ENCODE data around the gene SPTBN1. TPM values are rescaled to one million over a fixed set of nuclear protein-coding genes. Genes with fewer than 3 reads are reported as not detected.

Gene SPTBN1
- total RNA-seq, 4 donors from 2014 or later = 132 to 239 (median 195) TPM

DNA sequence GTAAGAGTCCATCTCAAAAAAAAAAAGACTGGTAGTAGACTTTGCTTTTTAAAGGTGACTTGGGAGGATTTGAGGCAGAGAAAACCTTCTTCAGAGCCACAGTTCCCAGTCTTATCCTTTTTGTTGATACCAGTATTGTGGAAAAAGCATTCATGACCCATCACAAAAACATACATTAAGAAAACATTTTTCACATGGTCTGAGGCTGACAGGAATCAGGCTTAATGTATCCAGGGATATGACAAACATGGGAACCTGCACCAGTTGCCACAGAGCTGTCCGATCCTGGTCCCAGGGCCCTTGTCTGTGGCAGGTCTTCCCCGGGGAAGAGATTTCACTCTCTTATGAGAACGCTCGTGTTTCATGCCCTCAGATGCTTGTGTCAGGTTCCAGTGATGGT is 21.8 kb downstream of the SPTBN1 start:
- intact Hi-C loops (cut with DNase I; ENCODE audit: low total_unique reads) = no loop called here
- TF ChIP-seq POLR2A (IDR thresholded peaks at IDR 0.05) (no peak), CTCF (IDR thresholded peaks at IDR 0.05) (no peak)
- 91 to 100% methylated on average over 4 of the region's 4 CpGs for WGBS, 2 donors

DNA sequence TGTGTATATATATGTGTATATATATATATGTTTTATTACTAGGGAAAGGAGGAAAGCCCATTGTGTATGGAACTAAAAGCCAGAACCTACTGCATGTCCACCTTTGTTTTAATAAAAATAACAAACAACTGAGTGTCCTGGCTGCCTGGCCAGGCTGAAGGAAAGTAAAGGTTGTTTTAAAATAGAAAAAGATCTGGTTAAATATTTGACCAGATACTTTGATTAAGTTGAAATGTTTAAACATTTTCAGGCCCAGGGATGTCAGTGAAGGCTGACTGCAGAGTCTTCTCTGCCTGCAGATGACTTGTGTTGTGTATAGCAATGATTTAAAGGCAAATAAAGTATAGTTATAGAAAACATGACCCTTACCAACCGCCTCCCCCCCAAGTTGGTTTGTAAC is 22.8 kb downstream of the SPTBN1 start:
- intact Hi-C loops (cut with DNase I; ENCODE audit: low total_unique reads) = no loop called here
- WGBS, 2 donors = 91 to 96% methylated on average over 1 of the region's 1 CpG

More for the DNA sequence above, 21.8 kb downstream of the SPTBN1 start:
- H3K4me3 ChIP-seq (ENCODE audit: low read depth, poor library complexity, severe bottlenecking) = no peak overlapping the region
- DNase-seq (ENCODE audit: low spot score in 2 of 2) = no peak

GRCh38 chr2:54479424-54479823 is 23.3 kb downstream of the SPTBN1 start:
- WGBS, 2 donors = 75 to 84% methylated on average over 2 of the region's 2 CpGs
- intact Hi-C loops (cut with DNase I; ENCODE audit: low total_unique reads) = no loop called here
- no peak for DNase-seq (ENCODE audit: low spot score in 2 of 2)

More for the DNA sequence above, 22.8 kb downstream of the SPTBN1 start:
- TF ChIP-seq CTCF (IDR thresholded peaks at IDR 0.05) = no peak
- TF ChIP-seq POLR2A (IDR thresholded peaks at IDR 0.05) = no peak
- DNase-seq (ENCODE audit: low spot score in 2 of 2) = no peak
- no peak overlapping the region for H3K4me3 ChIP-seq (ENCODE audit: low read depth, poor library complexity, severe bottlenecking)

GRCh38 chr2:54480025-54480424 is 23.9 kb downstream of the SPTBN1 start:
- intact Hi-C loops (cut with DNase I; ENCODE audit: low total_unique reads) = no loop called here
- no peak for DNase-seq (ENCODE audit: low spot score in 2 of 2)
- 56 to 57% methylated on average over 2 of the region's 2 CpGs for WGBS, 2 donors
- H3K4me3 ChIP-seq (ENCODE audit: low read depth, poor library complexity, severe bottlenecking) = no peak overlapping the region
- TF ChIP-seq CTCF (IDR thresholded peaks at IDR 0.05) (no peak), POLR2A (IDR thresholded peaks at IDR 0.05) (no peak)

More at GRCh38 chr2:54479424-54479823, 23.3 kb downstream of the SPTBN1 start:
- TF ChIP-seq CTCF (IDR thresholded peaks at IDR 0.05) (no peak), POLR2A (IDR thresholded peaks at IDR 0.05) (no peak)
- no peak overlapping the region for H3K4me3 ChIP-seq (ENCODE audit: low read depth, poor library complexity, severe bottlenecking)

- no peak overlapping the region for H3K4me3 ChIP-seq (ENCODE audit: low read depth, poor library complexity, severe bottlenecking)
- intact Hi-C loops (cut with DNase I; ENCODE audit: low total_unique reads) = no loop called here
- WGBS, 2 donors = 68 to 69% methylated on average over 3 of the region's 3 CpGs
- DNase-seq (ENCODE audit: low spot score in 2 of 2) = no peak
- no peak for TF ChIP-seq POLR2A (IDR thresholded peaks at IDR 0.05)
- TF ChIP-seq CTCF (IDR thresholded peaks at IDR 0.05) = no peak
Observed at GRCh38 chr2:54481686-54482085, 25.6 kb downstream of the SPTBN1 start.

DNA sequence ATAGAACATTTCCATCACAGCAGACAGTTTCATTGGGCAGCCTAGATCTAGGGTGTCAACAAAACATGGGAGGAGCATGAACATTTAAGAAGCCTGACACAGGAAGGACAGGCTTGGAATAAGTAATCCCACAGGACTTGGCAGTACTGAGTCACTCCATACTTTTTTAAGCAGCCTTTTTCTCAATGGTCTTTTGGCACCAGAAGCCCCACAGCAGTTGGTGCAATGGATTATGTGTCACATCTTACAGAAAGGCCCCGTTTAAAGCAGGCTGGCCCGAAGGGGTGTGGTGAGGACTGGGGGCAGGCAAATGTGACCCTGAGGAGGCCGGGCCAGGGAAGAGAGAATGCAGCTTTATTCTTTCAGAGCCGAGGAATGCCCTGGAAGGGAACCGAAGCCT is 26.6 kb downstream of the SPTBN1 start:
- H3K4me3 ChIP-seq (ENCODE audit: low read depth, poor library complexity, severe bottlenecking) = no peak overlapping the region
- intact Hi-C loops (cut with DNase I; ENCODE audit: low total_unique reads) = no loop called here
- no peak for TF ChIP-seq CTCF (IDR thresholded peaks at IDR 0.05)
- no peak for TF ChIP-seq POLR2A (IDR thresholded peaks at IDR 0.05)
- DNase-seq (ENCODE audit: low spot score in 2 of 2) = peak in 1 of 2 donors; percentile 88
- 17 to 23% methylated on average over 5 of the region's 5 CpGs for WGBS, 2 donors
